Measurements from ENCODE around the gene PHACTR3.

The PHACTR3 gene

GRCh38 chr20:59622496-59622895, 18.2 kb downstream of the PHACTR3 start:
- no peak for DNase-seq

DNA sequence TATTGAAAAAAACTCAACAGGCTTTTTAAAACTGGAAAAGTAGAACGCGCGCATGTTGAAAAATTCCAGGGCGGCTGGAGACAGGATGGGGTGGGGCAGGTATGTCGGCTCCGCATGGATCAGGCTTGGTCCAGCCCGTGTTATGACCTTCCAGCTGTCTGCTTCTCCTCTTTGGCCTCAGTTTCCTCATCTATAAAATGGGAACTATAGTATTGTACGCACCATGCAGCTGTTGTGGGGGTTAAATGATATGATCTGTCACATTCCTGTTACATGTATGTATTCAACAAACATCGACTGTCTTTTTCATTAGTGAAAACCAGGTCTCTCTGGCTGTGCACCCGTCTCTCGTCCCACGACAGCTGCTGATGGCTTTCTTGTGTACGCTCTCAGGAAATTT, 18.8 kb downstream of the PHACTR3 start:
- no peak for DNase-seq

DNA sequence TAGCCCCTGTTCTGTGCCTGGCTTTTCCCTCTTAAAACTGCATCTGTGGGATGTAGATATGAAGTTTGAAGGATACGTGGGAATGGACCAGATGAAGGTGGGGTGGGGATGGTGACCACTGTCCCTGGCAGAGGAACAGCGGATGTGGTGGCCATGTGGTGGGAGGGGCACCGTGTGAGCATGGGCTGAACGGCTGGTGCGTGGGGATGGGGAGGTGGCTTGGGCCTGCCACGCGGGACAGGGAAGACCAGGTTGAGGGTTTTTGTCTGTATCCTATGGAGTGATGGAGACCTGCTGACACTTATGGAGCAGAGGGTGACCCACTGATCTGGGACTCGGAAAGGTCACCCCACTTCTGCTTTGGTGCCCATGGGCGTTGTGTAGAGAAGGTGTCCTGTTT, 19.2 kb downstream of the PHACTR3 start:
- DNase-seq = no peak

DNA sequence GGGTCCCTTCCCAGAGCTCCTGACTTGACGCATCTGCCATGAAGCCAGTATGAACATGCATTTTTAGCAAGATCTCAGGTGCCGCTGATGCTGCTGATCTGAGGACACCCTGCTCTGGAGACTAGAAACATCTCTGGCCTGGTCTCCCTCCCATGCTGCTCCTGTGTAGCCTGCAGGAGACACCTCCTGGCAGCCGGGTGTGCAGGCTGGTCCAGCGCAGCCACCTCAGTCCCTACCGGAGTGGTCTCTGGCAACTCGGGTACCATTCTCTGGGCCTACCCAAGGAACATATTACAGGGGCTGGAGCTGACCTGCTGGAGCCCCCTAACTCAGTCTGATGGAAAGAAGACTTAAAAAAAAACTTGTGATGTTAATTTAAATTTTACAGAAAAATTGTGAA, 20.1 kb downstream of the PHACTR3 start:
- DNase-seq = no peak

DNA sequence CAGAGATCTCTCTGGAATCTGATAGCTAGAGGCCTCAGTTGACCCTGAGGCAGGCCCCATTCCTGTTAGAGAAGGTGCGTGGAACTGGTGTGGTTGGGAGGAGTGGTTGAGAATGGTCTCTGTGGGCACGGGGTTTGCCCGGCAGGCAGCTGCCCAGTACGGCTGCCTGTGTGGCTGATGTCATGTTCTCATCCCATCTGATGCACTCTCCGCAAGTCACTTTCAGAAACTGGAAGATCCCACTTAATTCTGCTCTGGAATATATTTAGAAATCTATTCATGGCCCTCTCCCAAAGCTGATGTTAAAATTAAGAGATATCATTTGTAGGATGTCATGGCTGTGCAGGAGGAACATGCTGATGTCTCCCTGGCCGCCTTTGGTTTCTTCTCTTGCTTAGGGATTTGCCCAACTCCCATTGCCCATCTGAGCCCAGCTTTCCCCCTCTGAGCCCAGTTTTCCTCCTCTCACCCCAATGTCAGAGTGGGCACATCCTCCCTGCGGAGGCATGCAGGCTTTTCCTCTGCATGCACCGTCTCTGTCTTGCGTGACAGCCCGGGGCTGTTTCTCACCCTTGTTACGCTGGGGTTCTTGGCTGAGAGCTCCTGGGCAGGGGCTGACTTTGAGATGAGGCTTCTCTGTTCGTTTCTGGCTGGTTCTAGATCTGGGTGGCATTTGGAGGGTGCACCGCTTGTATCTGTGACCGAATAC, 21.0 kb downstream of the PHACTR3 start:
- no peak for DNase-seq

DNA sequence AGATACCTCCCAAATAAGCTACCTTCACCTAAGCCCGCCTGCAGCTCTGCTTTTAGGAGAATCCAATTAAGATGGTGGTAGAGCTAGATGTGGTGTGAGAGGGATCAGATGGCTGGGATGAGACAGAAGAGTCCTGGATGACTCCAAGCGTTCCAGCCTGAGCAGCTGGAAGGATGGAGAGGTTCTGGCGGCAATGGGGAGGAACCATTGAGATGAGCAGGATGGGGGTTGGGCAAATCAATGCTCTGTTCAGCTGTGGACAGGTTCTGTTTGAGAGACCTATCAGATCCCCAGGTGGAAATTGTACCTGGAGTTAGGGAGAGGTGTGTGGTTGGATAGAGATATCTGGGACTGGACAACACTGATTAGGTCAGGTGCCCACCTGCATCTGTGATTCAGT, 23.0 kb downstream of the PHACTR3 start:
- DNase-seq = peak in 1 of 14 donors; percentile 26

GRCh38 chr20:59628171-59628570, 23.8 kb downstream of the PHACTR3 start:
- peak in 13 of 14 donors; percentile 53 to 96 (median 89) for DNase-seq

DNA sequence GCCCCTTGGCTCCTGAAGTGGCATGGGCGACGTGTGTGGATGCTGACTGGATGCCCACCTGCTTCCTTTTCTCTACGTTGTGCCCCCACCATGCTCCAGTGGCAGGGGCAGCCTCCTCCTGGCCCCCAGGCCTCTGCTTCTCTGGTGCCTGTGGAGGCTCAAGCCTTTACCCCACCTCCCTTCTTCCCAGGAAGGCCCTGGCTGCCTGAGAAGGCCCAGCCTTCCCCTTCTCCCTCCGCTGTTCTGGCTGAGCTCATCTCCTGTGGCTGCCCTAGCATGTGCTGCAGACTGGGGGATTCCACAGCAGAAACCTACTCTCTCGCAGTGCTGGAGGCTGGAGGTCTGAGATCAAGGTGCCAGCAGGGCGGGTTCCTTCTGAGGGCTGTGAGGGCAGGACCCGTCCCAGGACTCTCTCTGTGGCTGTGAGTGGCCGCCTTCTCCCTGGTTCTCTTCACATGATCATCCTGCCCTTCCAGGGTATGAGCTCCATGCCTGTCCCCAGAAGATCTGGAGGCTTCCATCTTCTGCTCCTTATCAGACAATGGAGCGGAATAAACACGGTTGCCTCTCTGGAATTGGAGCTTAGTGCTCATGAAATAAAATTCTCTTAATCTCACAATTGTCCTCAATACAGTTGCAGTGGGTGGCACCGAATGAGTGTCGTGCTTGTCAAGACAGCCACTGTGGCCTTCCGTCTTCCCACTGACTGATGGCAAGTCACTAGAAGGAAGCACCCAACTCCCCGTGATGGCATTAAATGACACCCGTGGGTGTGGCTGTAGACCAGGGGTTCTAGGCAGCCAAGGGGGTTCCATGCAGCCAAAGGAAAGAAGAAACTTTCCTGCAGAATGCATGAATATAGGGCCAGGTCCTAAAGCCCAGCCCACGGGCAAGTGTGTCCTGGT, 25.1 kb downstream of the PHACTR3 start:
- no peak for DNase-seq

GRCh38 chr20:59630526-59630925, 26.2 kb downstream of the PHACTR3 start:
- no peak for DNase-seq

DNA sequence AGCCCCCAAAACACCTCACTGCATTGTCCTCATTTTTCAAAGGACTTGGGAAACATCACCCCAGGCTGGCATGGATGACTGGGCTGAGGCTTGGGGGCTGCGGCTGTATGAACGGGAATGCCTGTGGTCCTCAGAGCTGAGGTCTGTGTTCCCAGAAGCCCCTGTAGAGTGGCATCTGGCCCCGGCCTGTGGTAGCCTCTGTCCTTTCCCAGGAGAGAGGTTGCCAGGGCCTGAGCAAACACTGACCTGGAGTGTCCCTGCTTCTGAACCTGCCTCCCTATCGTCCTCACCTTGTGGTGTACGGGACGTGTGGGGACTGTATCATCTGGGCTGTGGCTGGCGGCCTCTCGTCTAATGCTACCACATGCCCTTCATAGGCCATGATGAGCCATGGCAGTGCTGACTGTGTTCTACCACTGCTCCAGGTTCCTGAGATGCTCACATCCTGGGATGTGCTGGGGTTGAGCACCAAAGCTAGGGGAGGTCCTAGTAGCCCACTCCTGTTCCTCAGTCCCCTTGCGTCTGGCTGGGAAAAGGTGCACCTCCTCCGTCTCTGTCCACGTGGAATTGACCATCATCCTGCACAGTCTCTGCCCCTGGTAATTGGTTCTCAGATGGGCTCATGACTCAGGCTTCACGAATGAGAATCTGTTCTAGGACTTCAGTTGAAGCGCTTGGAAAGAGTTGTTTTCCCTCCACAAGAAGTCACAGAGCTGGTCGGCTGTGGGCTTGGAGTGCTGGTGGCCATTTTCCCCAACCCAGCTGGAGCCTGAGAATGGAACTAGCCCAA, 27.6 kb downstream of the PHACTR3 start:
- no peak for DNase-seq

- DNase-seq = no peak
These were observed 28.3 kb downstream of the PHACTR3 start for GRCh38 chr20:59632541-59633113.

DNA sequence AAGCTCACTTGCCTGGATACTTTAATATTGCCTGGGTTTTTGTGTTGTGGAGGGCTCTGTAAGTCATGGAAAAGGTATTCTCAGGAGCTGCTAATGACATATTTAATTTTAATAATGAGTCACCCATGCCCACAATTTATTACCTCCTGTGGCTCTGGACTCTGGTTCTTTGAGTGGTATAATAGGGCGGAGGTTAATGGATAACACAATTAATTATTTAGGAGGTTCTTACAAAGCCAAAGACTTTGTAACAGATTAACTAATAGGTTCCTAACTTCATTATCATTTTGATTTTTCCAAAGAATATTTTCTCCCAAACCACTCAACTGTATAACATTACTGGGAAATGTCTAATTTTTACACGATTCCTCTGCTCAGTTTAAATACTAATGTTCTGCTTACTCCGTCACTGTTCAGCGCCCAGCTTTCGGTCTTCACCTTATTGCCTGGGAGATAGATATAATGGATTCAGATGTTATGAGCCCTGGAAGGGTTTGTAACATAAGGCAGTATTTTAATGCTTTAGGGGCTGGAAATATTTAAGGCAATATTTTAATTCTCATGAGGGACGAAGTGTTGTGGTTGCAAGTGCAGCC, 29.4 kb downstream of the PHACTR3 start:
- no peak for DNase-seq

- no peak for DNase-seq
These were observed 30.2 kb downstream of the PHACTR3 start for GRCh38 chr20:59634435-59635005.

DNA sequence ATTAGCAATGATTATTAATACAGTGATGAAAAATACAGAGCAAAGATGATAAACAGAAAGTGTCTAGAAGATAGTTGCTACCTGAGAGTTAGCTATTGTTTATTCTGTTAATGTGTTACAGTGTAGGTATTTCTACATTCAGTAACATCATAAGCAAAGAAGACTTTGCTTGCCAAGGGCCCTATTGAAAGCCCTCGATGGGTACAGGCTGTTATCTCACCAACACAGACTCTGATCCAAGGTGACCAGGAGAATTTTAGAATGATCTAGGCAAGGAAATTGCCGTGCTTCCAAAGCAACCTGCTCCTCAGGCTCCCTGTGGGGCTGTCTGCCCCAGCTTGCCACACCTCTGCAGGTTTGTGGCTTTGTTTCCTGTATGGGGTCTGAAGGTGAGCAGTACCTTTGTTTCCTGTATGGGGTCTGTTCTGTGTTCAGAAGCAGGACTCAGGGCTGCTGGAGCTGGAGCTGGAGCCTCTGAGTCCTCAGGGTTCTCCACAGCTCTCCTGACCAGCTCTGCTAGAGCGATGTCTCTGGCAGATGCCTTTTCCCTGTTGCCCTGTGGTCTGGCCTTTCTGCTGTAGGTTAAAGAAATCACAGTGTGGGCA, 32.5 kb downstream of the PHACTR3 start:
- DNase-seq = no peak

DNA sequence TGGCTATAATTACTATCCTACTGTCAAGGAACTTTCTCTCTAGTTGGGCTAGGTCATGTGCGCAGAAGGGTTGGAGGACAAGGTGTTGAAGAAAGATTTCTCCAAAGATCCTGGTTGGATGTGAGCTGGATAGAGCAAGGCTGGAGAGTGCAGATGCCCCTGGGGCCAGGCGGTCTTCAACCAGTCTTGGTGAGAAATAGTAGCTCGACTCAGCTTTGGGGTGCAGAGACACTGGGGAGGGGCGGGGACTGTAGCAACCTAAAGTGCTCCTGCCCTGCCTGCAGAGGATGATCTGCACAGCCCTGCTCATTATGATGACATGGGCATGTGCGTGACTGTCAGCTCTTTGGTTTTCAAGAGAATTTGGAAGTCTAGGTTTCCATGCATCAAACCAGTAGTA, 35.9 kb downstream of the PHACTR3 start:
- DNase-seq = no peak

DNA sequence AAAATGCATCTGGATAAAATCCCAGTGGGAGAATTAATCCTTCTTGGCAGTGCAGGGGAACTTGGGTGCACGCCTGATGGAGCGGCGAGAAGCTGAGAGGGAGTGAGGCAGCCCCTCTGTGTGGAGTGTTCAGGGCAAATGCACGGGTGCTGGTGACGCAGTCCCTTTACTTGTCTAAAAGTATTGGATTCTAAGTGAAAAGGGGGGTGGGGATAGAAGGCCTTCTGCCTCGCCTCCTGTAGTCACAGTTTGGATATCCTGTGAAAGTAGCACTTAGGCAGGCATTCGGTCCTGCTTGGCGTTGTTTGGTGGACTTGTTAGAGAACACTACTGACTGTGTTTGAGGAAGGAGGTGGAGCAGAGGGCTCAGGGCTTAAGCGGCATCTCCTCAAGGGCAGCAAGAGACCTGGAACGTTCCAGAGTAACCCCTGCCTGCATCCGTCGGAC, 39.3 kb downstream of the PHACTR3 start:
- peak in 10 of 14 donors; percentile 39 to 78 (median 58) for DNase-seq

- DNase-seq = no peak
These were observed 40.1 kb downstream of the PHACTR3 start for GRCh38 chr20:59644371-59644939.

DNA sequence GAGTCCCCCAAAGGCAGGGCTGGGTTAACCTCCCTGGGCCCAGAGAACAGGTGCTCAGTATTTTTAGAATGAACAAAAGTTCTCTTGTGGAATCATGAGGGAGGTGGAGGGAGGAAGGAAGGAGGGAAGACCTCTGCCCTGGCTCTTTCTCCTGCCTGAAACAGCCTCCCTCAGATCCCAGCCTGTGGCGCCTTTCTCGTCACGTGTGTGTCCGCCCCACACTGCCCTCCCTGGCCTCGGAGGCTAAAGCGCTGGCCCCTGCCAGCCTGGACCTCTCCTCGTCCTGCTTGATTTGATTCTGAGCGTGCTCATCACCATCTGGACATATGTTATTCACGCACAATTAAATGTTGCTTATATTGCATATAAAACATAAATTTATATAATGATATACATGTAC, 40.9 kb downstream of the PHACTR3 start:
- DNase-seq = peak in 9 of 14 donors; percentile 27 to 72 (median 58)

DNA sequence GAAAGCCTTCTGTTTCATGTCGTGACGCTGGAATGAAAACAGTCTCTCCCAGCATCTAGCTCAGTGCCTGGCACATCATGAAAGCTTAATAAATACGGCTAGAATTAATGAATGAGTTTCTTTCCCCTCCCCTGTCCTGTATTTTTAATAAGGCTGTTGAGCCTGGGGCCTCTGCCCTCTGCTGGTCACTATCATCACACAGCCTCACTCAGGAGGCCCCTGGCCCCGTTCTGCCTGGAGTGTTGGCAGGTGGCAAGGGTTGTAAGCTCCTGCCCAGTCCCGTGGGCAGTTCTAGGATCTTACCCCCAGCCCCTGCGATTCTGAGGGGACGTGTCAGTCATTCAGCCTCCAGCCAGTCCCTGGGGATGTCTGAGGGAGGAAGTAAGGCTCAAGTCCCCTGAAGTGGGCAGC, 41.4 kb downstream of the PHACTR3 start:
- peak in 8 of 14 donors; percentile 28 to 72 (median 52) for DNase-seq

- no peak for DNase-seq
These were observed 42.1 kb downstream of the PHACTR3 start for GRCh38 chr20:59646487-59646886.

- no peak for DNase-seq
These were observed 42.9 kb downstream of the PHACTR3 start for GRCh38 chr20:59647271-59647670.

Measured in C1 segment of cervical spinal cord (tissue), 14 donors.